ENCODE results near the gene GPR137. TPM values are rescaled to one million over a fixed set of nuclear protein-coding genes. Genes with fewer than 3 reads are reported as not detected.

Gene GPR137
- total and polyA plus RNA-seq, 9 of the 15 experiments (the other 6 are each of a cell fraction or from before 2014, with no cell fraction given) = 0.32 to 26.7 (median 10.7) TPM

GRCh38 chr11:64284962-64285884 is at the start of gene GPR137 (continued):
- TF ChIP-seq ZMIZ1 (IDR thresholded peaks at IDR 0.05; ENCODE audit: low read depth in 2 of 2, low read length in 2 of 2) (peak in 1 of 2 experiments; percentile 42; a peak in 1 of 4 replicates), KAT7 (CRISPR knock-in tag; IDR thresholded peaks at IDR 0.05; ENCODE audit: borderline replicate concordance) (no peak; the same call in 1 of the 2 replicates), PTRF (tag; IDR thresholded peaks at IDR 0.05) (no peak), KLF16 (IDR thresholded peaks at IDR 0.05) (no peak), ETS2 (tag; IDR thresholded peaks at IDR 0.05; ENCODE audit: borderline replicate concordance, poor library complexity, severe bottlenecking) (no peak), ZNF518B (CRISPR knock-in tag; IDR thresholded peaks at IDR 0.05) (no peak), NEUROD1 (IDR thresholded peaks at IDR 0.05; ENCODE audit: borderline replicate concordance, low read depth, low read length, partially characterized antibody) (no peak), TBP (optimal IDR thresholded peaks at IDR 0.05; ENCODE audit: low read depth, low read length) (peak; percentile 46)
- TF ChIP-seq, protein P1, sequence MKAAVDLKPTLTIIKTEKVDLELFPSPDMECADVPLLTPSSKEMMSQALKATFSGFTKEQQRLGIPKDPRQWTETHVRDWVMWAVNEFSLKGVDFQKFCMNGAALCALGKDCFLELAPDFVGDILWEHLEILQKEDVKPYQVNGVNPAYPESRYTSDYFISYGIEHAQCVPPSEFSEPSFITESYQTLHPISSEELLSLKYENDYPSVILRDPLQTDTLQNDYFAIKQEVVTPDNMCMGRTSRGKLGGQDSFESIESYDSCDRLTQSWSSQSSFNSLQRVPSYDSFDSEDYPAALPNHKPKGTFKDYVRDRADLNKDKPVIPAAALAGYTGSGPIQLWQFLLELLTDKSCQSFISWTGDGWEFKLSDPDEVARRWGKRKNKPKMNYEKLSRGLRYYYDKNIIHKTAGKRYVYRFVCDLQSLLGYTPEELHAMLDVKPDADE (conservative IDR thresholded peaks at IDR 0.05; ENCODE audit: control insufficient read depth, low read depth, low read length) = no peak; the same call in 1 of the 2 replicates
- TF ChIP-seq, protein P2, sequence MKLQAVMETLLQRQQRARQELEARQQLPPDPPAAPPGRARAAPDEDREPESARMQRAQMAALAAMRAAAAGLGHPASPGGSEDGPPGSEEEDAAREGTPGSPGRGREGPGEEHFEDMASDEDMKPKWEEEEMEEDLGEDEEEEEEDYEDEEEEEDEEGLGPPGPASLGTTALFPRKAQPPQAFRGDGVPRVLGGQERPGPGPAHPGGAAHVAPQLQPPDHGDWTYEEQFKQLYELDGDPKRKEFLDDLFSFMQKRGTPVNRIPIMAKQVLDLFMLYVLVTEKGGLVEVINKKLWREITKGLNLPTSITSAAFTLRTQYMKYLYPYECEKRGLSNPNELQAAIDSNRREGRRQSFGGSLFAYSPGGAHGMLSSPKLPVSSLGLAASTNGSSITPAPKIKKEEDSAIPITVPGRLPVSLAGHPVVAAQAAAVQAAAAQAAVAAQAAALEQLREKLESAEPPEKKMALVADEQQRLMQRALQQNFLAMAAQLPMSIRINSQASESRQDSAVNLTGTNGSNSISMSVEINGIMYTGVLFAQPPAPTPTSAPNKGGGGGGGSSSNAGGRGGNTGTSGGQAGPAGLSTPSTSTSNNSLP (IDR thresholded peaks at IDR 0.05; ENCODE audit: borderline replicate concordance, low read depth, low read length) = no peak
